ENCODE data around the gene TK1.
"Not testable (repeated sequence)": the region's sequence is repeated elsewhere in the genome, so short reads cannot be mapped to it uniquely, and the experiment has no call there.

The TK1 gene

GRCh38 chr17:78173097-78173715 is 13.6 kb downstream of the TK1 start:
- no peak overlapping the region for H3K9ac ChIP-seq (ENCODE audit: low read length)
- no peak overlapping the region for H3K4me3 ChIP-seq (ENCODE audit: low read length)
- no peaks in the 10 kb centered on the region for H3K27me3 ChIP-seq (replicated peaks; ENCODE audit: control insufficient read depth, insufficient read depth, low read length)
- no peaks in the 10 kb centered on the region for H3K9me3 ChIP-seq (ENCODE audit: control insufficient read depth, low read length)
- H3K4me1 ChIP-seq (ENCODE audit: control insufficient read depth, insufficient read depth, low read length): peaks cover 12% of the 10 kb centered on the region
- H3K36me3 ChIP-seq (ENCODE audit: control insufficient read depth, insufficient read depth, low read length, severe bottlenecking): no peaks in the 10 kb centered on the region
- DNase-seq (ENCODE audit: low read depth): no peak

- peak; percentile 10 for DNase-seq (ENCODE audit: low read depth)
- no peak overlapping the region for H3K4me3 ChIP-seq (ENCODE audit: low read length)
- H3K4me1 ChIP-seq (ENCODE audit: control insufficient read depth, insufficient read depth, low read length): peaks cover 12% of the 10 kb centered on the region
- no peaks in the 10 kb centered on the region for H3K36me3 ChIP-seq (ENCODE audit: control insufficient read depth, insufficient read depth, low read length, severe bottlenecking)
- no peaks in the 10 kb centered on the region for H3K27me3 ChIP-seq (replicated peaks; ENCODE audit: control insufficient read depth, insufficient read depth, low read length)
- no peak overlapping the region for H3K9ac ChIP-seq (ENCODE audit: low read length)
- H3K9me3 ChIP-seq (ENCODE audit: control insufficient read depth, low read length): no peaks in the 10 kb centered on the region
Measured at GRCh38 chr17:78172249-78173051, 14.4 kb downstream of the TK1 start.

GRCh38 chr17:78171591-78172248 is 15.1 kb downstream of the TK1 start:
- not testable (repeated sequence) for H3K9ac ChIP-seq (ENCODE audit: low read length); DNase-seq (ENCODE audit: low read depth); H3K4me3 ChIP-seq (ENCODE audit: low read length); H3K9me3 ChIP-seq (ENCODE audit: control insufficient read depth, low read length); H3K36me3 ChIP-seq (ENCODE audit: control insufficient read depth, insufficient read depth, low read length, severe bottlenecking); H3K27me3 ChIP-seq (replicated peaks; ENCODE audit: control insufficient read depth, insufficient read depth, low read length)
- peaks cover 12% of the 10 kb centered on the region for H3K4me1 ChIP-seq (ENCODE audit: control insufficient read depth, insufficient read depth, low read length)

DNA sequence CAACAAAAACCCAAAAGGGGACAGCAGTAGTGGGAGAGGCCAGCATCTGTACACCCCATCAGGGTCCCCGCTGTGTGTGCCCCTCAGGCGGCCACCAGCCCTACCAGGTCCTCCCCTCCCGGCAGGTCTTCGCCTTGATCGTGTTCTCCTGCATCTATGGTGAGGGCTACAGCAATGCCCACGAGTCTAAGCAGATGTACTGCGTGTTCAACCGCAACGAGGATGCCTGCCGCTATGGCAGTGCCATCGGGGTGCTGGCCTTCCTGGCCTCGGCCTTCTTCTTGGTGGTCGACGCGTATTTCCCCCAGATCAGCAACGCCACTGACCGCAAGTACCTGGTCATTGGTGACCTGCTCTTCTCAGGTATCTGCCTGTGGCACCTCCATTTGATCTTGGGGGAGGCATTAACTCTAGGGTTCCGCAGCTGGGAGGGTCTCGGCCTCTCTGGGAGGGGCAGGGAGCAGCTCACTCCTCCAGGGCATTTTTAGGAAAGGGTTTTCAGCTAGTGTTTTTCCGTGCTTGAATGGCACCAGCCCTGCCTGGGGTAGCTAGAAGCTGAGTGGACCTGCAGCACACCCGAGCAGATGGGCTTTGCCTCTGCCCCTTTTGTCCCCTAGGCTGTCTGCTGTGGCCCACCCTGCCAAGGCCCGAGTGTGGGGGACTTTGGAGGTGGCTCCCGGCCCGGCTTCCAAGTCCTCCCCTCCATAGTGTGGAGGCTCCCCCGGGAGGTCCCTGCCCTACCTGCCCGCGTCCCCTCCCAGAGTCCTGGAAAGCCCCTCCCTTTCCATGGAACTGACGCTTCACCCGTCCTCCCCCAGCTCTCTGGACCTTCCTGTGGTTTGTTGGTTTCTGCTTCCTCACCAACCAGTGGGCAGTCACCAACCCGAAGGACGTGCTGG is 15.9 kb downstream of the TK1 start:
- Histone ChIP-seq H3K36me3 (ENCODE audit: control insufficient read depth, insufficient read depth, low read length, severe bottlenecking) (no peaks in the 10 kb centered on the region), H3K9me3 (ENCODE audit: control insufficient read depth, low read length) (no peaks in the 10 kb centered on the region), H3K4me1 (ENCODE audit: control insufficient read depth, insufficient read depth, low read length) (peaks cover 12% of the 10 kb centered on the region), H3K9ac (ENCODE audit: low read length) (no peak overlapping the region), H3K27me3 (replicated peaks; ENCODE audit: control insufficient read depth, insufficient read depth, low read length) (no peaks in the 10 kb centered on the region), H3K4me3 (ENCODE audit: low read length) (no peak overlapping the region)
- DNase-seq (ENCODE audit: low read depth): no peak

DNA sequence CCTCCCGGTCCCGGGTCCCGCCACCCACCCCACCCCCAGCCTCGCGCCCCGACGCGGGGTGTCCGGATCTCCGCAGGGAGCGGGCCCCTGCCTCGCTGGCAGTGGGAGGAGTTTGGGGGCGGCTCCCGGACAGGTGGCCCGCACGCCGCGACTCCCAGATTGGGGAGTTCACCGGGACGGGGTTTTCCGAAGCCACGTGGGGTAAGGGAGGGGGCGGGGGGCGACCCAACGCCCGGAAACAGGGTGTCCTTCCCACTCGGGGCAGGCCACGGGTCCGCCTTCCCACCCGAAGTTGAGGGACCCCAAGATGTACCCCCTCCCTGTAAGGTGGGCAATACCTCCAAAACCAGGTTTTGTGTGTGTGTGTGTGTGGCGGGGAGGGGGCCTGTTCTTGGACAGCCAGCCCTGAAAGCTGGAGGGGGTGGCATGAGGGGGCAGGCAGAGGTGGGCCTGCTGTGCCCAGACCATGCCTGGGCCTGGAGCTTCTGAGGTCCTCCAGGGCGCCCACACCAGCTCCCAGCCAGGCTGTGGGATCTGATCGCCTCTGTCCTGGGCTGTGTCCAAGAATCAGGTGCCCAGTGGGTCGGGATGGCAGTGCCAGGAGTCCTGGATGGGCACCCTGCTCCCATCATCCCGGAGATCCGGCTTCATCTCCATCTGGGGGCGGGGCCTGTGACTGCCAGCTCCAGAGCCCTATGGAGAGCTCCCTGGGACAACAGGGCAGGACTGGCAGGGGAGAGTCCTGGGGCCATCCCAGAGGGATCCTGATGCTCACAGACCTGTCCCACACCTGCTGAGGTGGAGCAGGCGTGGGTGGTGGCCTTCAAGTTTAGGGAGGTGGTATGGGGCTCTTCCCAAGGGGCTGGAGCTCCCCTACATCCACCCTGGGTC is 17.7 kb downstream of the TK1 start:
- Histone ChIP-seq H3K4me1 (ENCODE audit: control insufficient read depth, insufficient read depth, low read length) (peaks cover 2% of the 10 kb centered on the region), H3K9ac (ENCODE audit: low read length) (peak overlapping the region; percentile 63), H3K9me3 (ENCODE audit: control insufficient read depth, low read length) (no peaks in the 10 kb centered on the region), H3K4me3 (ENCODE audit: low read length) (peak overlapping the region; percentile 74), H3K36me3 (ENCODE audit: control insufficient read depth, insufficient read depth, low read length, severe bottlenecking) (no peaks in the 10 kb centered on the region), H3K27me3 (replicated peaks; ENCODE audit: control insufficient read depth, insufficient read depth, low read length) (no peaks in the 10 kb centered on the region)
- peak; percentile 62 for DNase-seq (ENCODE audit: low read depth)

- Histone ChIP-seq H3K9ac (ENCODE audit: low read length) (peak within 1 kb of the TSS; percentile 63), H3K27me3 (replicated peaks; ENCODE audit: control insufficient read depth, insufficient read depth, low read length) (no peaks in the 10 kb centered on the region), H3K36me3 (ENCODE audit: control insufficient read depth, insufficient read depth, low read length, severe bottlenecking) (no peaks in the 10 kb centered on the region), H3K4me3 (ENCODE audit: low read length) (peak within 1 kb of the TSS; percentile 74), H3K4me1 (ENCODE audit: control insufficient read depth, insufficient read depth, low read length) (no peaks in the 10 kb centered on the region), H3K9me3 (ENCODE audit: control insufficient read depth, low read length) (no peaks in the 10 kb centered on the region)
- peak; percentile 82 for DNase-seq (ENCODE audit: low read depth)
Measured at GRCh38 chr17:78168242-78168902, 18.5 kb downstream of the TK1 start, which contains the start of gene SYNGR2. SYNGR2 (plus strand) TSS chr17:78168581; CDS start chr17:78168617, 36 bp downstream.

- no peak overlapping the region for H3K9ac ChIP-seq (ENCODE audit: low read length)
- DNase-seq (ENCODE audit: low read depth): no peak
- H3K9me3 ChIP-seq (ENCODE audit: control insufficient read depth, low read length): no peaks in the 10 kb centered on the region
- no peaks in the 10 kb centered on the region for H3K36me3 ChIP-seq (ENCODE audit: control insufficient read depth, insufficient read depth, low read length, severe bottlenecking)
- no peaks in the 10 kb centered on the region for H3K4me1 ChIP-seq (ENCODE audit: control insufficient read depth, insufficient read depth, low read length)
- no peaks in the 10 kb centered on the region for H3K27me3 ChIP-seq (replicated peaks; ENCODE audit: control insufficient read depth, insufficient read depth, low read length)
- no peak overlapping the region for H3K4me3 ChIP-seq (ENCODE audit: low read length)
Measured at GRCh38 chr17:78166416-78166815, 20.4 kb downstream of the TK1 start.

DNA sequence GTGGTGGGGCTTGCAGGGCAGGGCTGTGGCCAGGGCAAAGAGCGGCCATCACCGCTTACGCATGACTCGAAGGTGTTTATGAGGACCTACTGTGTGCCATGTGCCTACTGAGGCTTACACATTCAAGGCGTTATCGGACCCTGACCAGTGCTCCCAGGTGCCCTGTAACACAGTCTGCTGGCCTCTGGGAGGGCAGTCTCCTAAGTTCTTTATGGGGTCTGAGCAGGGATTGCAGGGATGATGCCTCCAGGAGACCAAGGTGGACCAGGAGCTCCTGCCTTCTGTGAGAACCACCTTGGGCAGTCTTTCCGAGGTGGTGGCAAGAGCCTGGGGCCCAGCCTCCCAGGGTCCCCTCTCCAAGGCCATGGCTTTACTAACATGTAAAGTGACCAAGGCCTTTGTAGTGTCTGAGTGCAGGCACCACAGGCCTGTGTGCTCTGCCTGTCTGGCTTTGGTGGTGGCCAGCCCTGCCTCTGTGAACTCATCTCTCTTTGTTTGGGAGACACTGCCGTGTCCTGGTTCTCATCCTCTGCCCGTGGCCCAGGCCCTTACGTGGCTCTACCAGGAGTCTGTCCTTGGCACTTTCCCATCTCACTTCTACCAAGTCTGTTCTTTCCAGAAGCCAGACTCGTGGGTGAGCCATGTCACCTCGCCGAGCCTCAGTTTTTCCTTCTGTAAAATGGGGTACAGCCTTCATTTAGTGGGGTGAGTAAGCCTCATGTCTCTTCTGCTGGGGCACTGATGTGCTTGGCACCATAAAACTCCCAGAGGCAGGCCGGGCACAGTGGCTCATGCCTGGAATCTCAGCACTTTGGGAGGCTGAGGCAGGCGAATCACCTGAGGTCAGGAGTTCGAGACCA is 21.9 kb downstream of the TK1 start:
- Histone ChIP-seq H3K36me3 (ENCODE audit: control insufficient read depth, insufficient read depth, low read length, severe bottlenecking) (no peaks in the 10 kb centered on the region), H3K9ac (ENCODE audit: low read length) (no peak overlapping the region), H3K9me3 (ENCODE audit: control insufficient read depth, low read length) (no peaks in the 10 kb centered on the region), H3K27me3 (replicated peaks; ENCODE audit: control insufficient read depth, insufficient read depth, low read length) (no peaks in the 10 kb centered on the region), H3K4me1 (ENCODE audit: control insufficient read depth, insufficient read depth, low read length) (peaks cover 3% of the 10 kb centered on the region), H3K4me3 (ENCODE audit: low read length) (no peak overlapping the region)
- DNase-seq (ENCODE audit: low read depth): no peak

DNA sequence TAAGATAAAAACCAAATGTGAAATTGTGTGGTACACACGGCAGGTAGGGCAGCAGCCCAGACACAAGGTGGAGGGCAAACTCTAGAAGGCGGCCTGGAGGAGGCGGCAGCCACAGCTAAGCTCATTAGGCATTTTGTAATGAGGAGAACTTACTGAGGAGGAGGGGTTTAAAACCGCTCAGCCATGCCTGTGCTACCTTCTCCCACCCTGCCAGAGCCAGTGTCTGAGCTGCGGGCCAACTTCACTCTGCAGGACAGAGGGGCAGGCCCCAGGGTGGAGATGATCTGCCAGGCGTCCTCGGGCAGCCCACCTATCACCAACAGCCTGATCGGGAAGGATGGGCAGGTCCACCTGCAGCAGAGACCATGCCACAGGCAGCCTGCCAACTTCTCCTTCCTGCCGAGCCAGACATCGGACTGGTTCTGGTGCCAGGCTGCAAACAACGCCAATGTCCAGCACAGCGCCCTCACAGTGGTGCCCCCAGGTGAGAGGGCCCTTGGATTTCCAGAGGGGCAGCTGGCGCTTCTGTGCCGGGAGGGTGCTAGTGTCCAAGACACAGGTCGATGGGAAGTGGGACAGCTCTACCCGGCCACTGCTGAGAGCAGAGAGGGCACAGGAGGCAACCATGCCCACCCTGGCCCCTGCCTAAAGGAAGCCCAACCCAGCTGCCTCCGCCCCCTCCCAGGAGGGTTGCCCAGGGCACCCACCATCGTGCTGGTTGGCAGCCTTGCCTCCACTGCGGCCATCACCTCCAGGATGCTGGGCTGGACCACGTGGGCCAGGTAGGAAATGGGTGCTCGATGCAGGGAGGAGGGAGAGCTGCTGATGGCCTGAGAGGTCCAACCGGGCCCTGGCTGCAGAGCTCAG is 22.7 kb downstream of the TK1 start:
- no peaks in the 10 kb centered on the region for H3K27me3 ChIP-seq (replicated peaks; ENCODE audit: control insufficient read depth, insufficient read depth, low read length)
- H3K4me1 ChIP-seq (ENCODE audit: control insufficient read depth, insufficient read depth, low read length): peaks cover 9% of the 10 kb centered on the region
- H3K36me3 ChIP-seq (ENCODE audit: control insufficient read depth, insufficient read depth, low read length, severe bottlenecking): no peaks in the 10 kb centered on the region
- no peaks in the 10 kb centered on the region for H3K9me3 ChIP-seq (ENCODE audit: control insufficient read depth, low read length)
- no peak for DNase-seq (ENCODE audit: low read depth)
- H3K4me3 ChIP-seq (ENCODE audit: low read length): no peak overlapping the region
- no peak overlapping the region for H3K9ac ChIP-seq (ENCODE audit: low read length)

All from adipocyte (in vitro differentiated cells).